OCI-LY1 (cell line): ENCODE data around the gene NR4A3.

Source experiments
- H2AFZ ChIP-seq: fragments of 200-600 bp; sonication (generic), shearing (Covaris generic); 2 replicates; pipeline ENCODE4 v1.6.0; 2014; ENCODE audit warnings: antibody characterized with exemption, mild to moderate bottlenecking, low read length
- H3F3A ChIP-seq: fragments of 200-600 bp; sonication (generic), shearing (Covaris generic); 2 replicates; pipeline ENCODE4 v1.6.0; 2014; ENCODE audit warnings: mild to moderate bottlenecking, antibody characterized with exemption, low read length, moderate library complexity; ENCODE audit not compliant: insufficient read depth
- H3K27ac ChIP-seq: fragments of 200-600 bp; sonication (generic); 2 replicates; pipeline ENCODE4 v1.5.1; 2014; ENCODE audit warnings: low read length, mixed run types, mild to moderate bottlenecking, low read depth; ENCODE audit not compliant: poor library complexity, severe bottlenecking
- H3K27me3 ChIP-seq: fragments of 200-600 bp; sonication (generic); 2 replicates; pipeline ENCODE4 v1.6.0; 2014; ENCODE audit warnings: antibody characterized with exemption, mild to moderate bottlenecking, low read length, moderate library complexity; ENCODE audit not compliant: insufficient read depth
- H3K36me3 ChIP-seq: fragments of 200-600 bp; sonication (generic); 2 replicates; pipeline ENCODE4 v1.6.1; 2014; ENCODE audit warnings: mild to moderate bottlenecking, antibody characterized with exemption, low read length, moderate library complexity, mixed read lengths; ENCODE audit not compliant: insufficient read depth
- H3K4me1 ChIP-seq: fragments of 200-600 bp; sonication (generic); 2 replicates; pipeline ENCODE4 v1.5.1; 2014; ENCODE audit warnings: mild to moderate bottlenecking, low read length, moderate library complexity; ENCODE audit not compliant: insufficient read depth, severe bottlenecking
- H3K4me2 ChIP-seq: fragments of 200-600 bp; sonication (generic), shearing (Covaris generic); 2 replicates; pipeline ENCODE4 v1.6.1; 2014; ENCODE audit warnings: low read length
- H3K4me3 ChIP-seq: fragments of 200-600 bp; sonication (generic); 2 replicates; pipeline ENCODE4 v1.5.1; 2014; ENCODE audit warnings: low read length, low read depth, mild to moderate bottlenecking, mixed read lengths; ENCODE audit not compliant: poor library complexity, severe bottlenecking
- H3K79me2 ChIP-seq: fragments of 200-600 bp; shearing (Covaris generic); 2 replicates; pipeline ENCODE4 v1.6.1; 2016; ENCODE audit warnings: mixed run types, low read length, mixed read lengths; ENCODE audit not compliant: insufficient read depth
- H3K9ac ChIP-seq: fragments of 200-600 bp; sonication (generic), shearing (Covaris generic); 2 replicates; pipeline ENCODE4 v1.6.1; 2014; ENCODE audit warnings: mild to moderate bottlenecking, low read length, mixed read lengths
- H3K9me2 ChIP-seq: fragments of 200-600 bp; sonication (generic), shearing (Covaris generic); 2 replicates; pipeline ENCODE4 v1.6.1; 2014; ENCODE audit warnings: low read depth, mild to moderate bottlenecking, low read length, mixed read lengths
- H3K9me3 ChIP-seq: fragments of 200-600 bp; shearing (Covaris generic); 2 replicates; pipeline ENCODE4 v1.6.1; 2014; ENCODE audit warnings: low read length, mixed read lengths
- H4K20me1 ChIP-seq: fragments of 200-600 bp; sonication (generic), shearing (Covaris generic); 2 replicates; pipeline ENCODE4 v1.6.0; 2016; ENCODE audit warnings: mild to moderate bottlenecking, low read length; ENCODE audit not compliant: insufficient read depth
- CTCF ChIP-seq: fragments of 200-600 bp; sonication (generic), shearing (Covaris generic); IDR thresholded peaks from 2 replicates; pipeline ENCODE4 v1.5.1; 2017; ENCODE audit warnings: mild to moderate bottlenecking, antibody characterized with exemption, low read length, moderate library complexity, mixed read lengths
- EZH2 ChIP-seq: fragments of 200-600 bp; sonication (generic), shearing (Covaris generic); IDR thresholded peaks from 2 replicates; pipeline ENCODE4 v1.8.0; 2017; ENCODE audit warnings: borderline replicate concordance, mixed run types, mild to moderate bottlenecking, antibody characterized with exemption, low read length, moderate library complexity, mixed read lengths

Gene NR4A3

GRCh38 chr9:99873943-99874584 is 52.4 kb downstream of the NR4A3 start:
- no peak overlapping the region for H3K9ac ChIP-seq
- H3K36me3 ChIP-seq: no peaks in the 10 kb centered on the region
- no peaks in the 10 kb centered on the region for H3K79me2 ChIP-seq
- no peak overlapping the region for H2AFZ ChIP-seq
- H3K4me3 ChIP-seq: no peak overlapping the region
- H3K9me3 ChIP-seq: no peaks in the 10 kb centered on the region
- H3K27ac ChIP-seq: no peak overlapping the region
- no peaks in the 10 kb centered on the region for H3K4me1 ChIP-seq
- H3K4me2 ChIP-seq: no peak overlapping the region
- no peaks in the 10 kb centered on the region for H3K9me2 ChIP-seq
- no peaks in the 10 kb centered on the region for H3F3A ChIP-seq
- TF ChIP-seq EZH2 (no peak), CTCF (no peak)
- H3K27me3 ChIP-seq: no peaks in the 10 kb centered on the region
- H4K20me1 ChIP-seq: no peaks in the 10 kb centered on the region

- Histone ChIP-seq H3K27ac (no peak overlapping the region), H2AFZ (no peak overlapping the region), H3F3A (no peaks in the 10 kb centered on the region), H3K4me3 (no peak overlapping the region), H3K4me2 (no peak overlapping the region), H3K9ac (no peak overlapping the region), H4K20me1 (no peaks in the 10 kb centered on the region), H3K79me2 (no peaks in the 10 kb centered on the region), H3K4me1 (no peaks in the 10 kb centered on the region), H3K27me3 (no peaks in the 10 kb centered on the region), H3K9me2 (no peaks in the 10 kb centered on the region), H3K9me3 (no peaks in the 10 kb centered on the region), H3K36me3 (no peaks in the 10 kb centered on the region)
- no peak for TF ChIP-seq EZH2
- no peak for TF ChIP-seq CTCF
Measured at GRCh38 chr9:99876190-99876589, 54.5 kb downstream of the NR4A3 start.

- TF ChIP-seq CTCF: no peak
- TF ChIP-seq EZH2: no peak
- Histone ChIP-seq H3K9me2 (no peaks in the 10 kb centered on the region), H3K4me2 (no peak overlapping the region), H3K4me3 (no peak overlapping the region), H3F3A (no peaks in the 10 kb centered on the region), H3K27me3 (no peaks in the 10 kb centered on the region), H3K4me1 (no peaks in the 10 kb centered on the region), H3K9me3 (no peaks in the 10 kb centered on the region), H3K27ac (no peak overlapping the region), H3K79me2 (no peaks in the 10 kb centered on the region), H3K9ac (no peak overlapping the region), H2AFZ (no peak overlapping the region), H4K20me1 (no peaks in the 10 kb centered on the region), H3K36me3 (no peaks in the 10 kb centered on the region)
Measured at GRCh38 chr9:99878651-99879050, 57.0 kb downstream of the NR4A3 start.
